Esophagus muscularis mucosa (tissue), 4 donors: ENCODE results near the gene RBMS3. TPM values are rescaled to one million over a fixed set of nuclear protein-coding genes. Genes with fewer than 3 reads are reported as not detected.
A peak's percentile ranks its signal among the peaks of the same experiment; 100 is the strongest.

Experiments used
- DNase-seq: peaks from one replicate; pipeline ENCODE4 v3.0.0-alpha.2; 2017; ENCODE audit errors: extremely low spot score
- H3K27ac ChIP-seq, 4 donors: fragments of 200-600 bp; sonication (generic); replicated peaks in 1 of 4; 1 replicate in 3 of 4; 2 replicates in 1 of 4; pipeline ENCODE4 v1.5.1; 2016 to 2019; ENCODE audit warnings: mild to moderate bottlenecking in 1 of 4
- H3K27me3 ChIP-seq, 4 donors: fragments of 200-600 bp; sonication (generic); one replicate each; pipeline versions ENCODE4 v1.5.1 to v1.6.0; 2016 to 2019
- H3K36me3 ChIP-seq, 4 donors: fragments of 200-600 bp; sonication (generic); one replicate each; pipeline ENCODE4 v1.5.1; 2016 to 2019
- H3K4me1 ChIP-seq, 4 donors: fragments of 200-600 bp; sonication (generic); one replicate each; pipeline ENCODE4 v1.5.1; 2016 to 2019
- H3K4me3 ChIP-seq, 4 donors: fragments of 200-600 bp; sonication (generic); 1 replicate in 2 of 4; 2 replicates in 2 of 4; pipeline ENCODE4 v1.5.1; 2016 to 2019; ENCODE audit warnings: mild to moderate bottlenecking in 4 of 4, moderate library complexity in 1 of 4
- H3K9me3 ChIP-seq, 4 donors: fragments of 200-600 bp; sonication (generic); 1 replicate in 3 of 4; 2 replicates in 1 of 4; pipeline ENCODE4 v1.5.1; 2016 to 2019
- EP300 ChIP-seq: sonication (generic); formaldehyde crosslinking; IDR thresholded peaks from one replicate; pipeline ENCODE4 v1.6.1; 2017; ENCODE audit warnings: antibody characterized with exemption
- POLR2A ChIP-seq: fragments of 450-650 bp; IDR thresholded peaks from one replicate; pipeline ENCODE4 v1.6.1; 2017; ENCODE audit warnings: antibody characterized with exemption, moderate library complexity, mild to moderate bottlenecking, low read depth
- POLR2AphosphoS5 ChIP-seq, 2 donors: sonication (generic); formaldehyde crosslinking; IDR thresholded peaks; one replicate each; pipeline ENCODE4 v1.6.1; 2017; ENCODE audit warnings: antibody characterized with exemption in 2 of 2
- WGBS: methylation state at CpG from one replicate; pipeline ENCODE4 v1.1.5; 2018; 5-methylcytosine and 5-hydroxymethylcytosine counted together
- intact Hi-C: fragments of 100-400 bp; cut with DNase I; formaldehyde crosslinking; loops from one replicate; pipeline ENCODE4 v1.15.1; 2023
- total RNA-seq, 4 donors: library from RNA; depleted of rRNA; stranded (reverse); fragments of >200 nt; gene quantifications; one replicate each; pipeline versions ENCODE4 v1.1.0 to v1.2.1, GENCODE V29; 2016
- TF ChIP-seq, protein P1 (sequence below), 3 experiments: fragments of 200-600 bp in 2 of 3; fragments of 450-650 bp in 1 of 3; sonication (generic) in 2 of 3; IDR thresholded peaks; one replicate each; pipeline ENCODE4 v1.5.1; 2017 to 2019; ENCODE audit warnings: antibody characterized with exemption in 3 of 3, mild to moderate bottlenecking in 2 of 3, moderate library complexity in 1 of 3

RBMS3 gene
- total RNA-seq, 4 donors from 2014 or later = 53.0 to 81.5 (median 61.2) TPM

DNA sequence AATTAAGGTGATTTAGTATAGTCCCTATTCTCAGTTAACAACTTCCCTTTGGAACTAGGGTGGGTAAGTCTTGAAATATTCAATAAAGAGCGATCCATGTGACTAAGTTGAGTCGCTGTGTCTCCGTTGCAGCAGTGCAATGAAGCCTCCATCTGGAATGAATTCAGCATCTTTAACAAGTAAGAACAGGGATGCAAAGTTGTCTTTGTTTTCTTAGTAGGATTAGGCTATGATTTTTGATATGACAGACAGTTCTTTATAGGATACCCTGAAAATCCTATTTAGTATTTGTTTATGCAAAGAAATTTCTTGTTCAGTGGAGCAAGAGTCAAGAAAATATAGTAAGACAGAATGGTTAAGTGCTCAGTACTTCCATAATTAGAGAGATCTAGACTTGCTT, 52.7 kb downstream of the RBMS3 start:
- Histone ChIP-seq H3K9me3 (no peaks in the 10 kb centered on the region), H3K4me3 (no peak overlapping the region), H3K36me3 (no peaks in the 10 kb centered on the region), H3K27ac (peak overlapping the region in 2 of 4 donors; percentile 61 to 72), H3K4me1 (peaks cover 51 to 84% (median 80%) of the 10 kb centered on the region in 4 donors), H3K27me3 (no peaks in the 10 kb centered on the region)
- intact Hi-C loops = no loop called here
- DNase-seq = no peak
- WGBS = 77% methylated on average over 3 of the region's 3 CpGs
- TF ChIP-seq POLR2A = no peak
- TF ChIP-seq, protein P1, sequence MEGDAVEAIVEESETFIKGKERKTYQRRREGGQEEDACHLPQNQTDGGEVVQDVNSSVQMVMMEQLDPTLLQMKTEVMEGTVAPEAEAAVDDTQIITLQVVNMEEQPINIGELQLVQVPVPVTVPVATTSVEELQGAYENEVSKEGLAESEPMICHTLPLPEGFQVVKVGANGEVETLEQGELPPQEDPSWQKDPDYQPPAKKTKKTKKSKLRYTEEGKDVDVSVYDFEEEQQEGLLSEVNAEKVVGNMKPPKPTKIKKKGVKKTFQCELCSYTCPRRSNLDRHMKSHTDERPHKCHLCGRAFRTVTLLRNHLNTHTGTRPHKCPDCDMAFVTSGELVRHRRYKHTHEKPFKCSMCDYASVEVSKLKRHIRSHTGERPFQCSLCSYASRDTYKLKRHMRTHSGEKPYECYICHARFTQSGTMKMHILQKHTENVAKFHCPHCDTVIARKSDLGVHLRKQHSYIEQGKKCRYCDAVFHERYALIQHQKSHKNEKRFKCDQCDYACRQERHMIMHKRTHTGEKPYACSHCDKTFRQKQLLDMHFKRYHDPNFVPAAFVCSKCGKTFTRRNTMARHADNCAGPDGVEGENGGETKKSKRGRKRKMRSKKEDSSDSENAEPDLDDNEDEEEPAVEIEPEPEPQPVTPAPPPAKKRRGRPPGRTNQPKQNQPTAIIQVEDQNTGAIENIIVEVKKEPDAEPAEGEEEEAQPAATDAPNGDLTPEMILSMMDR (IDR thresholded peaks at IDR 0.05) = no peak
- TF ChIP-seq POLR2AphosphoS5 (IDR thresholded peaks at IDR 0.05) = no peak
- TF ChIP-seq EP300 = no peak

DNA sequence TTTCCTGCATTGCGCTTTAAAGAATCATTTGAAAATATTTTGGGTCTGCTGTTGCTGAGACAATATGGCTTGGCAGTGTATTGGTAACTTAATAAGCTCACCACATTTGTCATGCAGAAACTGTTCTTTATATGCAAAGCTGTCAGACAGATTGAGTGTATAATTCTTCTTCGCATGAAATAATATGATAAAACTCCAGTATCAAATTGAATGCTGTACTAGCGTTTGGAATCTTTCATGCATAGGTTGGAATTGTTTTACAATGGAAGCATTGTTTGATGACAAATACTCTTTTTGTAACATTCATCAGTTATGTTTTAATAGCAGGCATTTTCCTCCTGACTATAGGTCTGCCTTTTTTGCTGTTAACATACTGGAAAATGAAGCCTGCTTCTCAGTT, 53.8 kb downstream of the RBMS3 start:
- Histone ChIP-seq H3K9me3 (no peaks in the 10 kb centered on the region), H3K4me1 (peaks cover 59 to 95% (median 91%) of the 10 kb centered on the region in 4 donors), H3K4me3 (peak overlapping the region in 1 of 4 donors; percentile 49), H3K36me3 (no peaks in the 10 kb centered on the region), H3K27ac (peak overlapping the region; percentile 73 to 86 (median 80)), H3K27me3 (no peaks in the 10 kb centered on the region)
- WGBS = 58% methylated on average over 3 of the region's 3 CpGs
- DNase-seq = no peak
- TF ChIP-seq POLR2A (no peak), POLR2AphosphoS5 (IDR thresholded peaks at IDR 0.05) (no peak), EP300 (no peak)
- TF ChIP-seq, protein P1 (IDR thresholded peaks at IDR 0.05) = no peak
- intact Hi-C loops = loop anchor here (5.0 kb wide), 1 partner anchor 52 kb away; the partner anchor contains the start of gene RBMS3

DNA sequence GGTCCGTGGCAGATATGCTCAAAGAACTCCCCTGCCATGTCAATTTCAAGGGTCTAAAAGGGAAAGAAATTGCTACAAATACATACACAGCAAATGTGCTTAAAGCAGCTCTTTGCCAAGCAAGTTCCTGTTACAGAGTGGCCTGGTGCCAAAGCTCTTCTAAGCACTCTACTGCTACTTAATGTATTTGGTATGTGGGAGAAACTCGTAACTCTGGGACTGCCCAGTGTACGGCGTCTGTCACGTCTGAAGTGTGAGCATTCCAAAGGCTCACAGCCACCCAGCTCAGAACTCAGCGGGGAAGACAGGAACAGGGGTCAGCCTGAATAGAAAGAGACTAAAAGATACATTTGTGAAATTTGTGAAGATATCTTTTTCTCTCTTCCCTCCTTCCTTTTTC, 54.6 kb downstream of the RBMS3 start:
- TF ChIP-seq EP300 = no peak
- TF ChIP-seq POLR2A = no peak
- peak; percentile 68 to 78 for TF ChIP-seq POLR2AphosphoS5 (IDR thresholded peaks at IDR 0.05)
- no peaks in the 10 kb centered on the region for H3K9me3 ChIP-seq
- peaks cover 56 to 96% (median 93%) of the 10 kb centered on the region in 4 donors for H3K4me1 ChIP-seq
- no peaks in the 10 kb centered on the region for H3K36me3 ChIP-seq
- H3K27me3 ChIP-seq = no peaks in the 10 kb centered on the region
- H3K27ac ChIP-seq = peak overlapping the region; percentile 73 to 86 (median 80)
- H3K4me3 ChIP-seq = peak overlapping the region; percentile 39 to 49 (median 46)
- DNase-seq = no peak
- intact Hi-C loops = loop anchor here (5.0 kb wide), 1 partner anchor 53 kb away; the partner anchor contains the start of gene RBMS3
- 8% methylated on average over 6 of the region's 6 CpGs for WGBS

DNA sequence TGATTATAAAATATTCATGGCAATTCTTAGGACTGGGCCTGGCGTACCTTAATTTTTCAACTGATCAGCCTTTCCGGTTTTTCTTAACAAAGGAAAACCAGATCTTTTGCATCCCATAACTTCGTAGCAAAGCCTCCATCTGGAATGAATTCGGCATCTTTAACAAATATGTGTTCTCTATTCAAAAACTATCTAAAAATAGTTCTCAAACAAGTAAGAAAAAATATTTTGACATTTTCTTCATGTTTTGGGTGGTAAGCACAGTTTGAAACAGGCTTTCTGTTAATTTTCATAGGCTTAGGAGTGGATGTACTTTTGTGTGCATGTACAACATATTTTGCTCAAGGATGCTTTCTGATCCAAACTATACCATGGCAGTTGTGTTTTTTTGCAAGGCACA, 55.1 kb downstream of the RBMS3 start:
- Histone ChIP-seq H3K27me3 (no peaks in the 10 kb centered on the region), H3K4me3 (peak overlapping the region; percentile 39 to 49 (median 46)), H3K9me3 (no peaks in the 10 kb centered on the region), H3K4me1 (peaks cover 51 to 94% (median 89%) of the 10 kb centered on the region in 4 donors), H3K36me3 (no peaks in the 10 kb centered on the region), H3K27ac (peak overlapping the region; percentile 73 to 86 (median 80))
- 22% methylated on average over 4 of the region's 4 CpGs for WGBS
- intact Hi-C loops = loop anchor here (5.0 kb wide), 1 partner anchor 54 kb away; the partner anchor contains the start of gene RBMS3
- TF ChIP-seq EP300 = no peak
- TF ChIP-seq, protein P1 (IDR thresholded peaks at IDR 0.05) = no peak
- no peak for TF ChIP-seq POLR2AphosphoS5 (IDR thresholded peaks at IDR 0.05)
- TF ChIP-seq POLR2A = no peak
- DNase-seq = no peak

DNA sequence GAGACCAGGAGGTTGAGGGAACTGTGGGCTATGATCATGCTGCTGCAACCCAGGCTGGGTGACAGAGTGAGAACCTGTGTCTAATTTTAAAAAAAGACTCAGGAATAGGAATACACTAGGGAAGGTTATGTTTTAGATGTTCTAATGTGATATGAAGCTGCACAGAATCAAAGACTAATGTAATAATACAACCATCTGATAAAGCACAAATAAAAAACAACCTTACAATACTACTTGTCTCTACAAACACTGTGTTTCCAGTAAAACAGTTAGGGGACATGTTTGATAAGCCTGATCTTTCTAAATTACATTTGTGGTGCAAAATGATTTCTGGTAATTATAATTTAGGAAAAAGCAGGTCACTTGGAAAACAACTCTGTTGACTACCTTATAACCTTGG, 56.7 kb downstream of the RBMS3 start:
- H3K27ac ChIP-seq = peak overlapping the region in 3 of 4 donors; percentile 73 to 86 (median 79)

More for the DNA sequence above, 56.7 kb downstream of the RBMS3 start:
- H3K4me1 ChIP-seq = peaks cover 40 to 78% (median 73%) of the 10 kb centered on the region in 4 donors
- no peaks in the 10 kb centered on the region for H3K27me3 ChIP-seq
- no peak overlapping the region for H3K4me3 ChIP-seq
- intact Hi-C loops = loop anchor here (5.0 kb wide), 1 partner anchor 55 kb away; the partner anchor contains the start of gene RBMS3
- H3K36me3 ChIP-seq = no peaks in the 10 kb centered on the region
- no peaks in the 10 kb centered on the region for H3K9me3 ChIP-seq
- no peak for DNase-seq
- TF ChIP-seq, protein P1 (IDR thresholded peaks at IDR 0.05) = no peak
- TF ChIP-seq POLR2AphosphoS5 (IDR thresholded peaks at IDR 0.05) (no peak), EP300 (no peak), POLR2A (no peak)
